ENCODE measurements around the gene DAPL1.

The DAPL1 gene

GRCh38 chr2:158795195-158795924 lies at the start of gene DAPL1:
Gene DAPL1 (plus strand): TSS chr2:158795317. CDS start chr2:158795373, 56 bp downstream.
- DNase-seq (ENCODE audit: low spot score): no peak

- DNase-seq (ENCODE audit: low spot score): no peak
Measured at GRCh38 chr2:158745866-158746382, 49.2 kb upstream of the DAPL1 start.

- no peak for DNase-seq (ENCODE audit: low spot score)
Measured at GRCh38 chr2:158746488-158746887, 48.6 kb upstream of the DAPL1 start.

GRCh38 chr2:158747281-158747680 lies 47.8 kb upstream of the DAPL1 start:
- DNase-seq (ENCODE audit: low spot score): no peak

GRCh38 chr2:158748926-158749590 lies 46.1 kb upstream of the DAPL1 start:
- DNase-seq (ENCODE audit: low spot score): no peak

- no peak for DNase-seq (ENCODE audit: low spot score)
Measured at GRCh38 chr2:158750458-158751125, 44.5 kb upstream of the DAPL1 start.

- no peak for DNase-seq (ENCODE audit: low spot score)
Measured at GRCh38 chr2:158753641-158754611, 41.2 kb upstream of the DAPL1 start.

- DNase-seq (ENCODE audit: low spot score): no peak
Measured at GRCh38 chr2:158755310-158756087, 39.6 kb upstream of the DAPL1 start.

GRCh38 chr2:158756331-158756730 lies 38.8 kb upstream of the DAPL1 start:
- DNase-seq (ENCODE audit: low spot score): no peak

- DNase-seq (ENCODE audit: low spot score): no peak
Measured at GRCh38 chr2:158756976-158757375, 38.1 kb upstream of the DAPL1 start.

GRCh38 chr2:158760887-158761286 lies 34.2 kb upstream of the DAPL1 start:
- DNase-seq (ENCODE audit: low spot score): no peak

GRCh38 chr2:158761621-158762020 lies 33.5 kb upstream of the DAPL1 start:
- DNase-seq (ENCODE audit: low spot score): no peak

- no peak for DNase-seq (ENCODE audit: low spot score)
Measured at GRCh38 chr2:158762336-158762735, 32.8 kb upstream of the DAPL1 start.

- DNase-seq (ENCODE audit: low spot score): no peak
Measured at GRCh38 chr2:158766524-158766923, 28.6 kb upstream of the DAPL1 start.

GRCh38 chr2:158772306-158773078 lies 22.6 kb upstream of the DAPL1 start:
- no peak for DNase-seq (ENCODE audit: low spot score)

- DNase-seq (ENCODE audit: low spot score): no peak
Measured at GRCh38 chr2:158773121-158773520, 22.0 kb upstream of the DAPL1 start.

GRCh38 chr2:158774681-158775080 lies 20.4 kb upstream of the DAPL1 start:
- no peak for DNase-seq (ENCODE audit: low spot score)

- no peak for DNase-seq (ENCODE audit: low spot score)
Measured at GRCh38 chr2:158775273-158776027, 19.7 kb upstream of the DAPL1 start.

GRCh38 chr2:158776231-158776630 lies 18.9 kb upstream of the DAPL1 start:
- DNase-seq (ENCODE audit: low spot score): no peak

Data from left forelimb (tissue), 1 donor.